ENCODE results near the gene POLR2F. TPM values are rescaled to one million over a fixed set of nuclear protein-coding genes. Genes with fewer than 3 reads are reported as not detected.

Gene POLR2F
- total RNA-seq, 1 experiment from 2014 or later, result 138 TPM

DNA sequence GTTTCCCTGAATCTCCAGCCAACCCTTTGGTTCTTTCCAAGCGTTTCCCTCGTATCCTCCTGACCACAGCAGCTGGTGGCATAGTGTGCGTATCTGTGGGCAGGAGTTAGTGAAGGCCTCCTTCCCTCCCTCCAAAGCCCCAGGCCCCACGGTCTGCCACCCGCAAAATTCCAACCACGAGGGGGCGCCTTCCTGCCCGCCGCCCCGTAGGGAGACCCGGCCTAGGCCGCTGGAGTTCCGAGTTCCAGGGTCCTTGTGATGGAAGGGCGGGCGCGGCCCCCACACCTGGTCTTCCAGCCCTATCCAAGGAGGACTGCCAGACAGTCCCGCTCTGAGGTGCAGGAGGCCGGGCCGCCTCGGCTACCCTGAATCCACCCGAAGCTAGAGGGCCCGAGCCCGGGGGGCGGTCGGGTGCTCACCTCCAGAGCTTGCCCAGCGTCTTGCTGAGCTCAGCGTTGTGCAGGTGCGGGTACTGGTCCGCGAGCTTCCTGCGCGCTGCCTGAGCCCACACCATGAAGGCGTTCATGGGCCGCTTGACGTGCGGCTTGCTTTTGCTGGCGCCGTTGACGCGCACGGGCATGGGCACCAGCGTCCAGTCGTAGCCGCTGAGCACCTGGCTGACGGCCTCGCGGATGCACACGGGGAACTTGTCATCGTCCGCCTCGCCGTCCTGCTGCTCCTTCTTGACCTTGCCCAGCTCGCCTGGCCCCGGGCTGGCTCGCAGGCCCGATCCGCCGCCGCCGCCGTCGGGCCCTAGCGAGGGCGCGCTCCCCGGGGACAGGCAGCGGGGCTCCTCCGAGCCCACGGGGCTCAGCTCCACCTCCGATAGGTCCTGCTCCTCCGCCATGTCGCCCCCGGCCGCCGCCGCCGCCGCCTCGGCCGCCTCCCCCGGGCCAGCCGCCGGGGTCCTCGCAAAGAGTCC, 29.7 kb downstream of the POLR2F start:
- H3K27ac Mint-ChIP-seq, result no peak overlapping the region
- H3K4me3 Mint-ChIP-seq, result peak overlapping the region; percentile 69
- TF ChIP-seq HMGXB4 (CRISPR knock-in tag; IDR thresholded peaks at IDR 0.05), result peak; percentile 69; the same call in 1 of the 2 replicates
- no peak for TF ChIP-seq ZNF317 (CRISPR knock-in tag; IDR thresholded peaks at IDR 0.05; ENCODE audit: borderline replicate concordance, low read depth)
- TF ChIP-seq, protein P1, sequence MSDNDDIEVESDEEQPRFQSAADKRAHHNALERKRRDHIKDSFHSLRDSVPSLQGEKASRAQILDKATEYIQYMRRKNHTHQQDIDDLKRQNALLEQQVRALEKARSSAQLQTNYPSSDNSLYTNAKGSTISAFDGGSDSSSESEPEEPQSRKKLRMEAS (CRISPR knock-in tag; IDR thresholded peaks at IDR 0.05), result peak; percentile 62
- TF ChIP-seq TEAD4 (CRISPR knock-in tag; IDR thresholded peaks at IDR 0.05), result peak; percentile 97
- TF ChIP-seq ZNF423 (CRISPR knock-in tag; IDR thresholded peaks at IDR 0.05), result peak; percentile 53; the same call in 1 of the 2 replicates
- peak; percentile 99; the same call in 1 of the 2 replicates for TF ChIP-seq TEAD1 (CRISPR knock-in tag; IDR thresholded peaks at IDR 0.05)
- TF ChIP-seq ZNF396 (CRISPR knock-in tag; IDR thresholded peaks at IDR 0.05; ENCODE audit: borderline replicate concordance), result no peak
- TF ChIP-seq CTCF (IDR thresholded peaks at IDR 0.05), result peak; percentile 87
- TF ChIP-seq ZNF121 (CRISPR knock-in tag; IDR thresholded peaks at IDR 0.05), result 0 out of 2 replicates have a peak, but pooled peaks have one; percentile 40
- no peak for TF ChIP-seq ATF3 (CRISPR knock-in tag; conservative IDR thresholded peaks at IDR 0.05)
- 0 out of 2 replicates have a peak, but pooled peaks have one; percentile 15 for TF ChIP-seq ZBTB21 (CRISPR knock-in tag; IDR thresholded peaks at IDR 0.05; ENCODE audit: borderline replicate concordance)
- TF ChIP-seq SP1 (CRISPR knock-in tag; conservative IDR thresholded peaks at IDR 0.05), result 0 out of 2 replicates have a peak, but pooled peaks have one; percentile 9
- TF ChIP-seq, protein P2, sequence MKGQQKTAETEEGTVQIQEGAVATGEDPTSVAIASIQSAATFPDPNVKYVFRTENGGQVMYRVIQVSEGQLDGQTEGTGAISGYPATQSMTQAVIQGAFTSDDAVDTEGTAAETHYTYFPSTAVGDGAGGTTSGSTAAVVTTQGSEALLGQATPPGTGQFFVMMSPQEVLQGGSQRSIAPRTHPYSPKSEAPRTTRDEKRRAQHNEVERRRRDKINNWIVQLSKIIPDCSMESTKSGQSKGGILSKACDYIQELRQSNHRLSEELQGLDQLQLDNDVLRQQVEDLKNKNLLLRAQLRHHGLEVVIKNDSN (CRISPR knock-in tag; IDR thresholded peaks at IDR 0.05), result no peak
- DNase-seq (ENCODE audit: low spot score), result peak; percentile 82
- CTCF ChIA-PET, result interaction anchor here (0.6 to 3.3 kb wide), 25 partner anchors 9 to 391 kb away, joined by 3 to 42 read pairs (median 4); partner anchors contain the start of gene PICK1
- H3K9me3 Mint-ChIP-seq, result no peaks in the 10 kb centered on the region
- H3K27me3 Mint-ChIP-seq (ENCODE audit: low read depth), result peaks cover 19% of the 10 kb centered on the region
- H3K36me3 Mint-ChIP-seq, result no peaks in the 10 kb centered on the region
- H3K4me1 Mint-ChIP-seq, result peaks cover 22% of the 10 kb centered on the region
- POLR2A ChIA-PET, result interaction anchor here (0.6 kb wide), 2 partner anchors 121 to 157 kb away, joined by 3 read pairs; no protein-coding TSS in a partner anchor
- ATAC-seq, result peak; percentile 59

DNA sequence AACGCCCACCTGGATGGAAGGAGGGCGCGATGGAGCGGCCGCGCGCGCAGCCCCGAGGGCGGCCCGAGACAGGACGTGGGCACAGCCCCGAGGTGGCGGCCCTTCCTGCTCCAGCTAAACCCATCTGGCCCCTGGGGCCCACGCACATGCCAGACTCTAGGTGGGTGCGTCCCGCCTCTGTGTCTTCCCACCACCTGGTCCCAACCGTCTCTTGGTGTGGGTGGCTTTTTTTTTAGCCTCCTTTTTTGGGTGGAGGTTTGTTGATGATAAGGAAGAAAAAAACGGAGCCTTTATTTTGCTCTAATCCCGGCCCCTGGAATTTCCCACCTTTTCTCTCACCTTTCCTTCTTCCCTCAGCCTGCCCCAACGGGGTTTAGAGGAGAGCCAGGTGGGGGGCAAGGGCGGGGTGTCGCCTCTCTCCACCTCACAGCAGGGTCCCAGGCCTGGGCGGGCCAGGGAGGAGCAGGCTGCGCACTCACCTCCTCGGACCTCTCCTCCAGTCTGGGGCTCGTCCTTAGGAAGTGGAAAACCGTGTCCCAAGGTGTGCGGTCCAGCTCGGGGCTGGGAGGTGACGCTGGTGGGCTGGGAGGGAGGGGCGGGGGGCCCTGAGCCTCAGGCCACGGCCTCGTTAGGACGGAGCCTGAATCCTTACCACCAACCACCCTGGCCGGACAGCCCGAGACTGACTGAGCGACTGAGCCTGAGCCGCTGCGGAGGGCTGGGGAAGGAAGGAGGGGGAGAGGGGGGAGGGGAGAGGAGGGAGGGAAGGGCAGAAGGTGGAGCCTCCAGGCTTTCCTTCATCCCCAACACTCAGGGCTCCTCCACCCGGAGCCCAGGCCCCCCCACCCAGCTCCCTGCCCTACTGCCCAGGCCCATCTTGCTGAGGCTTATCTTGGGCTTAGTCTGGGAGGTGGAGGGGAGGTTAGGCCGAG, 30.6 kb downstream of the POLR2F start, which contains the start of gene SOX10:
TSS of gene SOX10 (minus strand) at position 696 of the 932 bp plus-strand sequence. CDS start 771 bp downstream, outside the sequence.
- no peak within 1 kb of the TSS for H3K27ac Mint-ChIP-seq
- H3K27me3 Mint-ChIP-seq (ENCODE audit: low read depth), result peaks cover 19% of the 10 kb centered on the region
- ChIA-PET CTCF (interaction anchor here (0.7 to 3.3 kb wide), 21 partner anchors 10 to 392 kb away, joined by 3 to 42 read pairs (median 4); partner anchors contain the start of gene PICK1), POLR2A (interaction anchor here (0.6 kb wide), 1 partner anchor 9 kb away, joined by 3 read pairs; no protein-coding TSS in a partner anchor)
- TF ChIP-seq ZNF416 (CRISPR knock-in tag; IDR thresholded peaks at IDR 0.05) (no peak), ATF6 (CRISPR knock-in tag; IDR thresholded peaks at IDR 0.05) (no peak), ZNF232 (CRISPR knock-in tag; IDR thresholded peaks at IDR 0.05) (no peak), ZNF263 (CRISPR knock-in tag; IDR thresholded peaks at IDR 0.05; ENCODE audit: low read depth) (peak; percentile 82), STAT6 (CRISPR knock-in tag; conservative IDR thresholded peaks at IDR 0.05; ENCODE audit: low read depth) (no peak), ESRRA (CRISPR knock-in tag; IDR thresholded peaks at IDR 0.05; ENCODE audit: borderline replicate concordance) (no peak), IRF2 (CRISPR knock-in tag; IDR thresholded peaks at IDR 0.05; ENCODE audit: borderline replicate concordance, low read depth) (no peak)
- H3K4me3 Mint-ChIP-seq, result peak within 1 kb of the TSS; percentile 73
- H3K4me1 Mint-ChIP-seq, result peaks cover 22% of the 10 kb centered on the region
- no peaks in the 10 kb centered on the region for H3K9me3 Mint-ChIP-seq
- H3K36me3 Mint-ChIP-seq, result no peaks in the 10 kb centered on the region
- ATAC-seq (peak; percentile 57), DNase-seq (ENCODE audit: low spot score) (peak; percentile 51)

Measured in WTC11 (cell line).